ENCODE measurements around the gene MXRA7.

MXRA7 gene

DNA sequence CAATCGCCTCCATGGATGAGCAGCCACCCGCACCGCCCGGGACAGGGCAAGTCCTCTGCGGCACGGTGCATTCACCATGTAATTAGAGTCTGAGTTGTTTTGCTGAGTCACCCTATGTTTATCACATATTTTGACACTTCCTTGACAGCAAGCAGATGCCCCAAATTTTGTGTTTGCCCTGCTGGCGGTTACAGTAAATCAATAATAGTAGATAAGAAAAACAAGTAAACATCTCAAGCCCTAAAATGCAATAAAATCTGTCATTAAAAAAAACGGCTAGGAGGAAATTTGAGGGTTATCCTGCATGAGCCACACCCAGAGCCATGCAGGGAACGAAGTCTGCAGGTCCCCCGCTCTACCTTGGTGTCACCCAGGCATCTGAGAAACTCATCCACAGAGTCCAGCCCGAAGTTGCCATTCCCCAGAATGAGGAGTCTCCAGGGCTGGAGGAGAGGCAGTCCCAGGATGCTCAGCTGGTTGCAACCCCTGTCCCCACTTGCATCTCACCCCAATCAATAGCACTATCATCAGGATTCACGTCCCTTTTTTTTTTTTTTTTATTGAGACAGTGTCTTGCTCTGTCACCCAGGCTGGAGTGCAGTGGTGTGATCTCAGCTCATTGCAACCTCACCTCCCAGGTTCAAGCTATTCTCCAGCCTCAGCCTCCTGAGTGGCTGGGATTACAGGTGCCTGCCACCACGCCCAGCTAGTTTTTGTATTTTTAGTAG, 50.7 kb downstream of the MXRA7 start:
- Histone ChIP-seq H3K4me1 (ENCODE audit: control insufficient read depth, insufficient read depth, low read length, poor library complexity, severe bottlenecking) (peaks cover 9% of the 10 kb centered on the region), H3K4me3 (ENCODE audit: extremely low read depth, insufficient read depth, low read length, poor library complexity, severe bottlenecking) (no peak overlapping the region), H3K36me3 (ENCODE audit: control insufficient read depth, insufficient read depth, low read length) (no peaks in the 10 kb centered on the region), H3K9me3 (ENCODE audit: control insufficient read depth, low read length) (no peaks in the 10 kb centered on the region), H3K27ac (ENCODE audit: low read depth, low read length, severe bottlenecking) (peak overlapping the region; percentile 41)
- 74 to 84% methylated on average over 5 to 8 of the region's 13 CpGs for WGBS, 2 experiments (ENCODE audit: insufficient coverage in 2 of 2)

DNA sequence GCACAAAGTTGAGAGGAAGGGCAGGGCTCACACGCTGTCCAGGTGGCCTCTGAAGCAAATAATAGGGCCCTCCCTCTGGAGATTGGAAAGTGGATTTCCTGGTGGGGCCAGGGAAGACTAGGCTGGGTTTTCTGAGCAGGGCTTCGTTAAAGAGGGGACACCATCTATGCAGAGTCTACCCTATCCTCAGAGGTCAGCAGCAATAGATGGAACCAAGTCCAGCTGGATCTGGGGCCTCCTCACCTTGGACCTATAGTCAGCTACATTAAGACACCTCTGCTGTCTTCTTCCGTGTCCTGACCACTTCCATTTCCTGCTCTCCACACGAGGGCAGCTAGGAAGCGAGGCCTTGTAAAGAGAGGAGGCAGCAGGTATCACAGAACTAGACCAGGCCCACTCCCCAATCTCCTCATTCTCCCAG, 52.5 kb downstream of the MXRA7 start:
- H3K9me3 ChIP-seq (ENCODE audit: control insufficient read depth, low read length) = no peaks in the 10 kb centered on the region
- no peak overlapping the region for H3K27ac ChIP-seq (ENCODE audit: low read depth, low read length, severe bottlenecking)
- no peak overlapping the region for H3K4me3 ChIP-seq (ENCODE audit: extremely low read depth, insufficient read depth, low read length, poor library complexity, severe bottlenecking)
- WGBS, 2 experiments (ENCODE audit: insufficient coverage in 2 of 2) = 78 to 82% methylated on average over 3 to 5 of the region's 5 CpGs
- no peaks in the 10 kb centered on the region for H3K36me3 ChIP-seq (ENCODE audit: control insufficient read depth, insufficient read depth, low read length)
- H3K4me1 ChIP-seq (ENCODE audit: control insufficient read depth, insufficient read depth, low read length, poor library complexity, severe bottlenecking) = peaks cover 9% of the 10 kb centered on the region

DNA sequence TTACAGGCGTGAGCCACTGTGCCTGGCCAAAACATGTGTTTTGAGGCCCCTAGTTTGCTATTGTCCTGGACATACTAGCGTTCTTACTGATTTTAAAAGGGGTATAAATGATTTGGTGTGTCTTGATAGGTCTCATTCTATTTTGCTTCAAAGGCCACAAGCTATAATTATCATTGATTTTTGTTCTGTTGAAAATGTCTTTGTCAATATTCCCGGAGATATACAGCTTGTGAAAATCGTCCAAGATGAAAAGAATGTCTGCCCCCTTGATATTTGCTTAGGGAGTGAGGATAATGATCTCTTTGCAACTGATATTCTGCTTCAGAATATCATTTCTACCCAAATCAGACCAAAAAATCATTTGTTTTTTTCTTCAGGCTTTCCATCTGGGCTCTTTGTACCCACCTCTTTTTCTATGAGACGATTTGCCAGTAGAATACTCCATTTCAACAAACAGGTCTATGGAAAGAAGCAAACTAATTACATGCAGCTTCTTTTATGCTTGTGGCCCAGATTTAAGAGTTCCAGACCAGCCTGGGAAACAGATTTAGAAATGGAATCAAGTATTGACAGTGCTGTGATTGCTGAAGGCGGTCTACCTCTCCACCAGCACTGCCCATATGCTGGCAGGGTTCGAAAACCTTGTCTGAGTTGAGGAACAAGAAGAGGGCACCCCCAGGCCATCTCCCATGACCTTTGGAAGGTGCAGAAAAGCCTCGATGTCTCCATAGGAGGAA, 53.1 kb downstream of the MXRA7 start:
- Histone ChIP-seq H3K4me3 (ENCODE audit: extremely low read depth, insufficient read depth, low read length, poor library complexity, severe bottlenecking) (no peak overlapping the region), H3K4me1 (ENCODE audit: control insufficient read depth, insufficient read depth, low read length, poor library complexity, severe bottlenecking) (peaks cover 9% of the 10 kb centered on the region), H3K36me3 (ENCODE audit: control insufficient read depth, insufficient read depth, low read length) (no peaks in the 10 kb centered on the region), H3K9me3 (ENCODE audit: control insufficient read depth, low read length) (no peaks in the 10 kb centered on the region), H3K27ac (ENCODE audit: low read depth, low read length, severe bottlenecking) (no peak overlapping the region)
- 90 to 93% methylated on average over 5 to 6 of the region's 8 CpGs for WGBS, 2 experiments (ENCODE audit: insufficient coverage in 2 of 2)

DNA sequence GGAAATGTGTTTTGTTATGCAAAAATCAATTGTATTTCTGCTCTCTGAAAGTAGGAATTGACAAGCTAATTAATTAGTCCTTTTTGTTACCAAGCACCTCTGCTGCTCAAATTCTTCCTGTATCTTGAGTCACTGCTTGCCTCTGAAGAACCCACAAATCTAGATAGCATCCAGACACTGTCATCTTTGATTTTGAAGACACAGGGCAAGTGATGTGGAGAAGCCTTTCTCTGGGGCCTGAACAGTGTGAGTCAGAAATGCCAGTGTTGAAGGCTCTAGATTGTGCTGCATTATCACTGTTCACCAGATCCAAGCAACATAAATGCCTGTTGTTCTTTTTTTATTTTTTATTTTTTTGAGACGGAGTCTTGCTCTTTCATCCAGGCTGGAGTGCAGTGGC, 56.4 kb downstream of the MXRA7 start:
- no peak overlapping the region for H3K4me3 ChIP-seq (ENCODE audit: extremely low read depth, insufficient read depth, low read length, poor library complexity, severe bottlenecking)
- H3K36me3 ChIP-seq (ENCODE audit: control insufficient read depth, insufficient read depth, low read length) = no peaks in the 10 kb centered on the region
- WGBS, 2 experiments (ENCODE audit: insufficient coverage in 2 of 2) = no CpG with 5 or more reads among the region's 1 CpG
- H3K9me3 ChIP-seq (ENCODE audit: control insufficient read depth, low read length) = peaks cover 9% of the 10 kb centered on the region
- no peak overlapping the region for H3K27ac ChIP-seq (ENCODE audit: low read depth, low read length, severe bottlenecking)
- peaks cover 3% of the 10 kb centered on the region for H3K4me1 ChIP-seq (ENCODE audit: control insufficient read depth, insufficient read depth, low read length, poor library complexity, severe bottlenecking)

DNA sequence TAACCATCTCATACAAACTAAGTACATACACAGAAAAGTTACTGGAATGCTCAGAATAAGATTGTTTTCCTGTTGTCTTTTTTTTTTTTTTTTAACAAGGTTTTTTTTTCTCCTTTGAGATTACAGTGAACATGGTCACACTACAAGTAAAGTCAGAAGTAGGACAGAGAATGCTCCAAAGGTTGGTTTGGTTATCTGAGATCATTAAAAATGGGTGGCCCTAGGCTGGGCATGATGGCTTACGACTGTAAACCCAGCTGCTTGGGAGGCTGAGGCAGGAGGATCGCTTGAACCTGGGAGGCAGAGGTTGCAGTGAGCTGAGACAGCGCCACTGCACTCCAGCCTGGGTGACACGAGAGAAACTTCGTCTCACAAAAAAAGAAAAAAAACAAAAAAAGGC, 60.3 kb downstream of the MXRA7 start:
- no peaks in the 10 kb centered on the region for H3K36me3 ChIP-seq (ENCODE audit: control insufficient read depth, insufficient read depth, low read length)
- 97 to 100% methylated on average over 2 to 3 of the region's 5 CpGs for WGBS, 2 experiments (ENCODE audit: insufficient coverage in 2 of 2)

DNA sequence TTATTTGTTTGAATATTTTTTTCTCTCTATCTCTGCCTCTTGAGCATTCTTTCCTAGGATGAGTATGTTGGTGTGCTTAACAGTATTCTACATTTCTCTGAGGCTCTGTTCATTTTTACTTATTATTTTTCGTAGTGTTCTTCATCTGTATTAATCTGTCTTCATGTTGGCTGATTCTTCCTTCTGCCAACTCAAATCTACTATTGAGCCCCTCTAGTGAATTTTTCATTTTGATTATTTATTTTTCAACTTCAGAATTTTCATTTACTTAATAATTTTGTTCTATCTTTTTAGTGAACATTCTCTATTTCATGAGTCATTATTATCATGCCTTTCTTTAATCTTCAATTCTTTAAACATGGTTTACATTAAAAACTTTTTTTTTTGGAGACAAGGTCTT, 64.1 kb downstream of the MXRA7 start:
- no peaks in the 10 kb centered on the region for H3K9me3 ChIP-seq (ENCODE audit: control insufficient read depth, low read length)
- no CpG with 5 or more reads among the region's 1 CpG for WGBS, 2 experiments (ENCODE audit: insufficient coverage in 2 of 2)
- H3K36me3 ChIP-seq (ENCODE audit: control insufficient read depth, insufficient read depth, low read length) = no peaks in the 10 kb centered on the region
- H3K4me1 ChIP-seq (ENCODE audit: control insufficient read depth, insufficient read depth, low read length, poor library complexity, severe bottlenecking) = peaks cover 2% of the 10 kb centered on the region
- H3K4me3 ChIP-seq (ENCODE audit: extremely low read depth, insufficient read depth, low read length, poor library complexity, severe bottlenecking) = no peak overlapping the region
- H3K27ac ChIP-seq (ENCODE audit: low read depth, low read length, severe bottlenecking) = no peak overlapping the region

More for the DNA sequence above, 60.3 kb downstream of the MXRA7 start:
- Histone ChIP-seq H3K9me3 (ENCODE audit: control insufficient read depth, low read length) (peaks cover 9% of the 10 kb centered on the region), H3K4me1 (ENCODE audit: control insufficient read depth, insufficient read depth, low read length, poor library complexity, severe bottlenecking) (no peaks in the 10 kb centered on the region), H3K27ac (ENCODE audit: low read depth, low read length, severe bottlenecking) (no peak overlapping the region), H3K4me3 (ENCODE audit: extremely low read depth, insufficient read depth, low read length, poor library complexity, severe bottlenecking) (no peak overlapping the region)

GRCh38 chr17:76645481-76645880, 65.3 kb downstream of the MXRA7 start:
- WGBS, 2 experiments (ENCODE audit: insufficient coverage in 2 of 2) = 58 to 71% methylated on average over 2 to 5 of the region's 5 CpGs
- H3K36me3 ChIP-seq (ENCODE audit: control insufficient read depth, insufficient read depth, low read length) = no peaks in the 10 kb centered on the region
- no peak overlapping the region for H3K4me3 ChIP-seq (ENCODE audit: extremely low read depth, insufficient read depth, low read length, poor library complexity, severe bottlenecking)
- H3K27ac ChIP-seq (ENCODE audit: low read depth, low read length, severe bottlenecking) = no peak overlapping the region
- peaks cover 2% of the 10 kb centered on the region for H3K4me1 ChIP-seq (ENCODE audit: control insufficient read depth, insufficient read depth, low read length, poor library complexity, severe bottlenecking)
- no peaks in the 10 kb centered on the region for H3K9me3 ChIP-seq (ENCODE audit: control insufficient read depth, low read length)

DNA sequence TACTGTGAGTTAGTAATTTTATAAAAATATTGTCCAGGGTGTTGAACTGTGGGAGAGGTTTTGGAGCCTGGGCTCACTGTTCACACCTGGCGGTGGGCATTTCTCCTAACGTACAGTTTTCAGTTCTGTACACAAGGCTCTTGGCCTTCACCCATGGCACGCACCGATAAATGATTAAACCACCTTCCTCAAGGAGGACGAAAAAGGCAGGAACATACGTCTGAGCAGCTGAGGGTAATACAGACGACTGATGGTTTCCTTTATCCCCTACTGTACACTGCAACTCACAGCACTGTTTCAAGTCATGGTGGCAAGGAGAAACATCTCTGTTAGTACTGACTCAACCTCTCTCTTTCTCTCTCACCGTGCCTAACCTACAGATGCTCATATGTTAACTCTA, 65.8 kb downstream of the MXRA7 start:
- Histone ChIP-seq H3K4me1 (ENCODE audit: control insufficient read depth, insufficient read depth, low read length, poor library complexity, severe bottlenecking) (peaks cover 2% of the 10 kb centered on the region), H3K4me3 (ENCODE audit: extremely low read depth, insufficient read depth, low read length, poor library complexity, severe bottlenecking) (no peak overlapping the region), H3K9me3 (ENCODE audit: control insufficient read depth, low read length) (no peaks in the 10 kb centered on the region), H3K36me3 (ENCODE audit: control insufficient read depth, insufficient read depth, low read length) (no peaks in the 10 kb centered on the region), H3K27ac (ENCODE audit: low read depth, low read length, severe bottlenecking) (no peak overlapping the region)
- 88 to 96% methylated on average over 7 of the region's 8 CpGs for WGBS, 2 experiments (ENCODE audit: insufficient coverage in 2 of 2)

GRCh38 chr17:76643553-76644148, 67.1 kb downstream of the MXRA7 start, which contains the start of gene ST6GALNAC1:
Gene ST6GALNAC1 (minus strand): TSS chr17:76643757. CDS start chr17:76643638, 119 bp downstream.
- Histone ChIP-seq H3K4me3 (ENCODE audit: extremely low read depth, insufficient read depth, low read length, poor library complexity, severe bottlenecking) (no peak within 1 kb of the TSS), H3K36me3 (ENCODE audit: control insufficient read depth, insufficient read depth, low read length) (no peaks in the 10 kb centered on the region), H3K27ac (ENCODE audit: low read depth, low read length, severe bottlenecking) (no peak within 1 kb of the TSS), H3K4me1 (ENCODE audit: control insufficient read depth, insufficient read depth, low read length, poor library complexity, severe bottlenecking) (peaks cover 2% of the 10 kb centered on the region), H3K9me3 (ENCODE audit: control insufficient read depth, low read length) (no peaks in the 10 kb centered on the region)
- 91 to 94% methylated on average over 6 to 7 of the region's 7 CpGs for WGBS, 2 experiments (ENCODE audit: insufficient coverage in 2 of 2)

DNA sequence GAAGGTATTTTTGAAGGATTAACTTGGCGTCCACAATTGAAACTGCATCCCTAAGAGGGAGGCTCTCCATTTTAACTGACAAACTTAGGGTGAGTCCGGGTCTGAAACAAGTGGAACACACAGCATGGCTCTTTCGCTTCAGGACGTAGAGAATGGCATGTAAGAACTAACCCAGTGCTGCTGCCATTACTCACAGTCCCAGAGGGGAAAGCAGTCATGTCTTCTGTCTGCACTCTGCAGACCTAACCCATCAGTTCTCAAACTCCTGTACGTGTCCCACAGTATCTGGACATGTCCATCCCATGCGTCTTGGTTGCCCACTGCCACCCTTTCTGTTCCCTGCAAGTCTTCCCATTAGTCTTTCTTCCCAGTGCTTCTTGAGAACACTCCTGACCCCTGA, 67.8 kb downstream of the MXRA7 start:
- H3K9me3 ChIP-seq (ENCODE audit: control insufficient read depth, low read length) = no peaks in the 10 kb centered on the region
- H3K4me3 ChIP-seq (ENCODE audit: extremely low read depth, insufficient read depth, low read length, poor library complexity, severe bottlenecking) = no peak overlapping the region
- H3K4me1 ChIP-seq (ENCODE audit: control insufficient read depth, insufficient read depth, low read length, poor library complexity, severe bottlenecking) = peaks cover 2% of the 10 kb centered on the region
- no peaks in the 10 kb centered on the region for H3K36me3 ChIP-seq (ENCODE audit: control insufficient read depth, insufficient read depth, low read length)
- H3K27ac ChIP-seq (ENCODE audit: low read depth, low read length, severe bottlenecking) = no peak overlapping the region
- WGBS, 2 experiments (ENCODE audit: insufficient coverage in 2 of 2) = 90 to 95% methylated on average over 6 of the region's 6 CpGs

All from mesodermal cell (in vitro differentiated cells).